ENCODE data around the gene REEP3.

The REEP3 gene

GRCh38 chr10:63628526-63629362, 107.5 kb downstream of the REEP3 start:
- Histone ChIP-seq H3K36me3 (ENCODE audit: control insufficient read depth in 2 of 2, insufficient read depth in 1 of 2, low read length in 2 of 2) (no peaks in the 10 kb centered on the region), H3K27ac (ENCODE audit: extremely low read depth, low read depth, low read length) (peak overlapping the region; percentile 100), H3K4me3 (ENCODE audit: low read depth, low read length) (peak overlapping the region; percentile 19), H3K9me3 (ENCODE audit: control insufficient read depth, insufficient read depth, low read depth, low read length) (no peaks in the 10 kb centered on the region), H3K4me1 (ENCODE audit: control insufficient read depth, insufficient read depth, low read length) (peaks cover 16% of the 10 kb centered on the region)
- POLR2A ChIA-PET: interaction anchor here (0.9 to 3.7 kb wide), 13 partner anchors 12 to 496 kb away, joined by 3 to 26 read pairs (median 8); partner anchors contain the start of genes JMJD1C, NRBF2 and REEP3
- CTCF ChIA-PET: interaction anchor here (0.6 to 4.7 kb wide), 31 partner anchors 12 to 491 kb away, joined by 3 to 47 read pairs (median 3); no protein-coding TSS in a partner anchor
- TF ChIP-seq ZNF416 (tag by site-specific recombination; IDR thresholded peaks at IDR 0.05) (no peak), ZNF214 (tag by site-specific recombination; IDR thresholded peaks at IDR 0.05; ENCODE audit: borderline replicate concordance) (no peak), ZNF785 (tag by site-specific recombination; IDR thresholded peaks at IDR 0.05) (no peak), ZSCAN23 (tag by site-specific recombination; IDR thresholded peaks at IDR 0.05) (peak; percentile 10; the same call in 1 of the 2 replicates), ZNF404 (tag by site-specific recombination; IDR thresholded peaks at IDR 0.05) (no peak), ZNF558 (tag by site-specific recombination; IDR thresholded peaks at IDR 0.05) (no peak), HOXA7 (CRISPR knock-in tag; IDR thresholded peaks at IDR 0.05; ENCODE audit: borderline replicate concordance) (no peak), ZNF169 (tag by site-specific recombination; IDR thresholded peaks at IDR 0.05) (no peak), RBAK (tag by site-specific recombination; IDR thresholded peaks at IDR 0.05) (no peak), ZNF266 (tag by site-specific recombination; IDR thresholded peaks at IDR 0.05; ENCODE audit: low read depth) (no peak), ZNF747 (tag by site-specific recombination; IDR thresholded peaks at IDR 0.05) (no peak), ZNF350 (tag by site-specific recombination; IDR thresholded peaks at IDR 0.05) (no peak), ZNF146 (tag by site-specific recombination; IDR thresholded peaks at IDR 0.05) (no peak), TCF7L2 (IDR thresholded peaks at IDR 0.05; ENCODE audit: borderline replicate concordance, low read depth, low read length) (peak; percentile 79), ZBTB20 (tag by site-specific recombination; IDR thresholded peaks at IDR 0.05) (0 out of 2 replicates have a peak, but pooled peaks have one; percentile 9), ZNF530 (tag by site-specific recombination; IDR thresholded peaks at IDR 0.05; ENCODE audit: low read depth) (no peak), ZNF335 (tag by site-specific recombination; conservative IDR thresholded peaks at IDR 0.05) (peak; percentile 7; the same call in 1 of the 2 replicates), ZNF133 (tag by site-specific recombination; IDR thresholded peaks at IDR 0.05) (no peak), PRDM1 (tag by site-specific recombination; IDR thresholded peaks at IDR 0.05) (peak; percentile 62), KLF10 (tag by site-specific recombination; IDR thresholded peaks at IDR 0.05) (peak; percentile 61), ZNF561 (tag by site-specific recombination; IDR thresholded peaks at IDR 0.05; ENCODE audit: borderline replicate concordance) (peak; percentile 64), OSR2 (tag by site-specific recombination; IDR thresholded peaks at IDR 0.05) (peak; percentile 97)
- TF ChIP-seq, protein P1, sequence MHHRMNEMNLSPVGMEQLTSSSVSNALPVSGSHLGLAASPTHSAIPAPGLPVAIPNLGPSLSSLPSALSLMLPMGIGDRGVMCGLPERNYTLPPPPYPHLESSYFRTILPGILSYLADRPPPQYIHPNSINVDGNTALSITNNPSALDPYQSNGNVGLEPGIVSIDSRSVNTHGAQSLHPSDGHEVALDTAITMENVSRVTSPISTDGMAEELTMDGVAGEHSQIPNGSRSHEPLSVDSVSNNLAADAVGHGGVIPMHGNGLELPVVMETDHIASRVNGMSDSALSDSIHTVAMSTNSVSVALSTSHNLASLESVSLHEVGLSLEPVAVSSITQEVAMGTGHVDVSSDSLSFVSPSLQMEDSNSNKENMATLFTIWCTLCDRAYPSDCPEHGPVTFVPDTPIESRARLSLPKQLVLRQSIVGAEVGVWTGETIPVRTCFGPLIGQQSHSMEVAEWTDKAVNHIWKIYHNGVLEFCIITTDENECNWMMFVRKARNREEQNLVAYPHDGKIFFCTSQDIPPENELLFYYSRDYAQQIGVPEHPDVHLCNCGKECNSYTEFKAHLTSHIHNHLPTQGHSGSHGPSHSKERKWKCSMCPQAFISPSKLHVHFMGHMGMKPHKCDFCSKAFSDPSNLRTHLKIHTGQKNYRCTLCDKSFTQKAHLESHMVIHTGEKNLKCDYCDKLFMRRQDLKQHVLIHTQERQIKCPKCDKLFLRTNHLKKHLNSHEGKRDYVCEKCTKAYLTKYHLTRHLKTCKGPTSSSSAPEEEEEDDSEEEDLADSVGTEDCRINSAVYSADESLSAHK (tag by site-specific recombination; IDR thresholded peaks at IDR 0.05): peak; percentile 63
- TF ChIP-seq, protein P2, sequence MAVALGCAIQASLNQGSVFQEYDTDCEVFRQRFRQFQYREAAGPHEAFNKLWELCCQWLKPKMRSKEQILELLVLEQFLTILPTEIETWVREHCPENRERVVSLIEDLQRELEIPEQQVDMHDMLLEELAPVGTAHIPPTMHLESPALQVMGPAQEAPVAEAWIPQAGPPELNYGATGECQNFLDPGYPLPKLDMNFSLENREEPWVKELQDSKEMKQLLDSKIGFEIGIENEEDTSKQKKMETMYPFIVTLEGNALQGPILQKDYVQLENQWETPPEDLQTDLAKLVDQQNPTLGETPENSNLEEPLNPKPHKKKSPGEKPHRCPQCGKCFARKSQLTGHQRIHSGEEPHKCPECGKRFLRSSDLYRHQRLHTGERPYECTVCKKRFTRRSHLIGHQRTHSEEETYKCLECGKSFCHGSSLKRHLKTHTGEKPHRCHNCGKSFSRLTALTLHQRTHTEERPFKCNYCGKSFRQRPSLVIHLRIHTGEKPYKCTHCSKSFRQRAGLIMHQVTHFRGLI (tag by site-specific recombination; IDR thresholded peaks at IDR 0.05): peak; percentile 8; the same call in 1 of the 2 replicates
- TF ChIP-seq, protein P3, sequence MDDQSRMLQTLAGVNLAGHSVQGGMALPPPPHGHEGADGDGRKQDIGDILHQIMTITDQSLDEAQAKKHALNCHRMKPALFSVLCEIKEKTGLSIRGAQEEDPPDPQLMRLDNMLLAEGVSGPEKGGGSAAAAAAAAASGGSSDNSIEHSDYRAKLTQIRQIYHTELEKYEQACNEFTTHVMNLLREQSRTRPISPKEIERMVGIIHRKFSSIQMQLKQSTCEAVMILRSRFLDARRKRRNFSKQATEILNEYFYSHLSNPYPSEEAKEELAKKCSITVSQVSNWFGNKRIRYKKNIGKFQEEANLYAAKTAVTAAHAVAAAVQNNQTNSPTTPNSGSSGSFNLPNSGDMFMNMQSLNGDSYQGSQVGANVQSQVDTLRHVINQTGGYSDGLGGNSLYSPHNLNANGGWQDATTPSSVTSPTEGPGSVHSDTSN (CRISPR knock-in tag; IDR thresholded peaks at IDR 0.05): no peak
- TF ChIP-seq, protein P4, sequence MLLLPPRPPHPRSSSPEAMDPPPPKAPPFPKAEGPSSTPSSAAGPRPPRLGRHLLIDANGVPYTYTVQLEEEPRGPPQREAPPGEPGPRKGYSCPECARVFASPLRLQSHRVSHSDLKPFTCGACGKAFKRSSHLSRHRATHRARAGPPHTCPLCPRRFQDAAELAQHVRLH (tag by site-specific recombination; IDR thresholded peaks at IDR 0.05): peak; percentile 61; the same call in 1 of the 2 replicates
- TF ChIP-seq, protein P5, sequence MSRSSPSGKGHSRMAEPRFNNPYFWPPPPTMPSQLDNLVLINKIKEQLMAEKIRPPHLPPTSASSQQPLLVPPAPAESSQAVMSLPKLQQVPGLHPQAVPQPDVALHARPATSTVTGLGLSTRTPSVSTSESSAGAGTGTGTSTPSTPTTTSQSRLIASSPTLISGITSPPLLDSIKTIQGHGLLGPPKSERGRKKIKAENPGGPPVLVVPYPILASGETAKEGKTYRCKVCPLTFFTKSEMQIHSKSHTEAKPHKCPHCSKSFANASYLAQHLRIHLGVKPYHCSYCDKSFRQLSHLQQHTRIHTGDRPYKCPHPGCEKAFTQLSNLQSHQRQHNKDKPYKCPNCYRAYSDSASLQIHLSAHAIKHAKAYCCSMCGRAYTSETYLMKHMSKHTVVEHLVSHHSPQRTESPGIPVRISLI (tag by site-specific recombination; IDR thresholded peaks at IDR 0.05): peak; percentile 86
- TF ChIP-seq, protein P6, sequence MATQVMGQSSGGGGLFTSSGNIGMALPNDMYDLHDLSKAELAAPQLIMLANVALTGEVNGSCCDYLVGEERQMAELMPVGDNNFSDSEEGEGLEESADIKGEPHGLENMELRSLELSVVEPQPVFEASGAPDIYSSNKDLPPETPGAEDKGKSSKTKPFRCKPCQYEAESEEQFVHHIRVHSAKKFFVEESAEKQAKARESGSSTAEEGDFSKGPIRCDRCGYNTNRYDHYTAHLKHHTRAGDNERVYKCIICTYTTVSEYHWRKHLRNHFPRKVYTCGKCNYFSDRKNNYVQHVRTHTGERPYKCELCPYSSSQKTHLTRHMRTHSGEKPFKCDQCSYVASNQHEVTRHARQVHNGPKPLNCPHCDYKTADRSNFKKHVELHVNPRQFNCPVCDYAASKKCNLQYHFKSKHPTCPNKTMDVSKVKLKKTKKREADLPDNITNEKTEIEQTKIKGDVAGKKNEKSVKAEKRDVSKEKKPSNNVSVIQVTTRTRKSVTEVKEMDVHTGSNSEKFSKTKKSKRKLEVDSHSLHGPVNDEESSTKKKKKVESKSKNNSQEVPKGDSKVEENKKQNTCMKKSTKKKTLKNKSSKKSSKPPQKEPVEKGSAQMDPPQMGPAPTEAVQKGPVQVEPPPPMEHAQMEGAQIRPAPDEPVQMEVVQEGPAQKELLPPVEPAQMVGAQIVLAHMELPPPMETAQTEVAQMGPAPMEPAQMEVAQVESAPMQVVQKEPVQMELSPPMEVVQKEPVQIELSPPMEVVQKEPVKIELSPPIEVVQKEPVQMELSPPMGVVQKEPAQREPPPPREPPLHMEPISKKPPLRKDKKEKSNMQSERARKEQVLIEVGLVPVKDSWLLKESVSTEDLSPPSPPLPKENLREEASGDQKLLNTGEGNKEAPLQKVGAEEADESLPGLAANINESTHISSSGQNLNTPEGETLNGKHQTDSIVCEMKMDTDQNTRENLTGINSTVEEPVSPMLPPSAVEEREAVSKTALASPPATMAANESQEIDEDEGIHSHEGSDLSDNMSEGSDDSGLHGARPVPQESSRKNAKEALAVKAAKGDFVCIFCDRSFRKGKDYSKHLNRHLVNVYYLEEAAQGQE (tag by site-specific recombination; IDR thresholded peaks at IDR 0.05): no peak
